Measurements from ENCODE around the gene IMPDH1. TPM values are rescaled to one million over a fixed set of nuclear protein-coding genes. Genes with fewer than 3 reads are reported as not detected.
A peak's percentile ranks its signal among the peaks of the same experiment; 100 is the strongest.

IMPDH1 gene
- total RNA-seq, 1 experiment from 2014 or later, result 57.1 TPM

DNA sequence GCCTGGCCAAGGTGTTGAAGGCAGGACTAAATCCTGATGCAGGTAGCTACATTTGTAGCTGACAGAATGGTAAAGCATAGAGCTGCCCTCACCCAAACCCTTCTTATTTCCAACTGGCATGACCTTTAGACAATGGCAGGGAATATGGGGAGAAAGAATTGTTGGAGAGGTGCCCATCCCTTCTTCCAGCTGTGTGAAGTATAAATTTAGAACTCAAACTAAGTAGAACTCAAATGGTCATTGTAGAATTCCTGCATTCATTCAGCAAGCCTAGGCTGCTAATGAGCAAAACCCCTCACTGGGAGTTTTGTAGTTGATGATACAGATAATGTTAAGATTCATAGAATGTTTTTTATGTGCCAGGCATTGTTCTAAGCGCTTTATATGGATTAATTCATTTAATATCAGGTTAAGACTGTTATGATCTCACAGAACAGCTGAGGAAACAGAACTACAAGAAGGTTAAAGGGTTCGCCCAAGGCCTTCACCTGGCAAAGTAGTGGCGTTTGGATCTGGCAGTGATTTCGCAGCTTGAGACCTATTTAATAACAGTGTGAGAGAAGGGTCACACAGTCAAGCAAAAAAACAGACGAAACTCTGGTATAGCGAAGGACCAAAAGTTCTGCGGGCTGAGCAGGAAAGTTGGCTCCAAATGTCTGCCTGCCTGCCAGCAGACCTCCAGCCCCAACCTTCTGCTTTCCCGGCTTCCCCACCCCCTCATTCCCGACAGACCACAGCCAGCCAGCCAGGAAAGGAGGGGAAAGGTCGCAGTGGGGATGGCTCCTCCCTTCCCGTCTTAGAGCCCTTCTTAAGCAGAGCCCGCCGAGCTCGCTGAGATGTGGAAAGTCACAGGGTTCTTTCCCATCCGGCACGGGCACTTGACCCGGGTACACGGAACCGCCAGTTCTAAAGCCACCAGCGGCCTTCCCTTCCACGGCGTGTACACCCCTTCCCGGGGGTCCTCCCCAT is 44.3 kb upstream of the IMPDH1 start:
- H3K27me3 Mint-ChIP-seq (ENCODE audit: unreplicated experiment), result peaks cover 14% of the 10 kb centered on the region
- peak overlapping the region; percentile 95 for H3K4me3 Mint-ChIP-seq (ENCODE audit: low read depth, unreplicated experiment)
- intact Hi-C loops (cut with micrococcal nuclease; ENCODE audit: unreplicated experiment), result no loop called here
- H3K36me3 Mint-ChIP-seq (ENCODE audit: insufficient read depth, unreplicated experiment), result peaks cover 38% of the 10 kb centered on the region
- CTCF ChIA-PET, result interaction anchor here (1.3 kb wide), 1 partner anchor 13 kb away, joined by 6 read pairs; no protein-coding TSS in a partner anchor
- no TSS peak for BruUV-seq (replicated peaks)
- peaks cover 33% of the 10 kb centered on the region for H3K4me1 Mint-ChIP-seq (ENCODE audit: low read depth, unreplicated experiment)
- TF ChIP-seq CTCF (IDR thresholded peaks at IDR 0.05; ENCODE audit: unreplicated experiment), result no peak
- H3K9me3 Mint-ChIP-seq (ENCODE audit: low read depth, unreplicated experiment), result no peaks in the 10 kb centered on the region
- H3K27ac Mint-ChIP-seq (ENCODE audit: unreplicated experiment), result no peak overlapping the region
- no peak for DNase-seq

DNA sequence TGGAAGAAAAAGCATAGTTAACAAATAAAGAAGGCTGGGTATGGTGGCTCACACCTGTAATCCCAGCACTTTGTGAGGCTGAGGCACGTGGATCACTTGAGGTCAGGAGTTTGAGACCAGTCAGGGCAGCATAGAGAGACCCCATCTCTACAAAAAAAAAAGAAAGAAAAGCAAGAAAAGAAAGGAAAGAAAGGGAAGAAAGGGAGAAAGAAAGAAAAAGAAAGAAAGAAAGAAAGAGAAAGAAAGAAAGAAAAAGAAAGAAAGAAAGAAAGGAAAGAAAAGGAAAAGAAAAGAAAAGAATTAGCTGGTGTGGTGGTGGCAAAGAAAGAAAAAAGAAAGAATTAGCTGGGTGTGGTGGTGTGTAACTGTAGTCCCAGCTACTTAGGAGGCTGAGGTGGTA is 42.8 kb upstream of the IMPDH1 start:
- TF ChIP-seq CTCF (IDR thresholded peaks at IDR 0.05; ENCODE audit: unreplicated experiment), result no peak
- Mint-ChIP-seq H3K27me3 (ENCODE audit: unreplicated experiment) (peaks cover 14% of the 10 kb centered on the region), H3K4me3 (ENCODE audit: low read depth, unreplicated experiment) (no peak overlapping the region), H3K4me1 (ENCODE audit: low read depth, unreplicated experiment) (peaks cover 17% of the 10 kb centered on the region), H3K9me3 (ENCODE audit: low read depth, unreplicated experiment) (no peaks in the 10 kb centered on the region), H3K27ac (ENCODE audit: unreplicated experiment) (no peak overlapping the region), H3K36me3 (ENCODE audit: insufficient read depth, unreplicated experiment) (peaks cover 28% of the 10 kb centered on the region)
- BruUV-seq (replicated peaks), result no TSS peak
- intact Hi-C loops (cut with micrococcal nuclease; ENCODE audit: unreplicated experiment), result no loop called here
- CTCF ChIA-PET, result interaction anchor here (1.0 to 1.3 kb wide), 2 partner anchors 11 to 25 kb away, joined by 3 to 6 read pairs; no protein-coding TSS in a partner anchor
- no peak for DNase-seq

- Mint-ChIP-seq H3K9me3 (ENCODE audit: low read depth, unreplicated experiment) (no peaks in the 10 kb centered on the region), H3K27ac (ENCODE audit: unreplicated experiment) (no peak overlapping the region), H3K4me1 (ENCODE audit: low read depth, unreplicated experiment) (peaks cover 14% of the 10 kb centered on the region), H3K27me3 (ENCODE audit: unreplicated experiment) (peaks cover 14% of the 10 kb centered on the region), H3K36me3 (ENCODE audit: insufficient read depth, unreplicated experiment) (peaks cover 11% of the 10 kb centered on the region), H3K4me3 (ENCODE audit: low read depth, unreplicated experiment) (no peak overlapping the region)
- no peak for DNase-seq
- no peak for TF ChIP-seq CTCF (IDR thresholded peaks at IDR 0.05; ENCODE audit: unreplicated experiment)
- intact Hi-C loops (cut with micrococcal nuclease; ENCODE audit: unreplicated experiment), result no loop called here
- BruUV-seq (replicated peaks), result no TSS peak
- CTCF ChIA-PET, result no interaction called here
Observed at GRCh38 chr7:128450913-128451312, 41.1 kb upstream of the IMPDH1 start.

DNA sequence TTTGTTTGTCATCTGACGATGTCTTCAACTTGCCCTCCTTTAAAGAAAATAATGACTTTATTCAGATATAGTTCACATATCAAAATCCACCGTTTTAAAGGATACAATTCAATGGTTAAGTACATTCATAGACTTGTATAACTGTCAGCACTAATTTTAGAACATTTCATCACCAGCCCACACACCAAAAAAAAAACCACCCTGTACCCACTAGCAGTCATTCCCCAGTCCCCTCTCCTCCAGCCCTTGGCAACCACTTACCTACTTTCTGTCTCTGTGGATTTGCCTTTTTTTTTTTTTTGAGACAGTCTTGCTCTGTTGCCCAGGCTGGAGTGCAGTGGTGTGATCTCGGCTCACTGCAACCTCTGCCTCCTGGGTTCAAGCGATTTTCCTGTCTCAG is 40.6 kb upstream of the IMPDH1 start:
- Mint-ChIP-seq H3K9me3 (ENCODE audit: low read depth, unreplicated experiment) (no peaks in the 10 kb centered on the region), H3K27me3 (ENCODE audit: unreplicated experiment) (peaks cover 14% of the 10 kb centered on the region), H3K27ac (ENCODE audit: unreplicated experiment) (no peak overlapping the region), H3K4me1 (ENCODE audit: low read depth, unreplicated experiment) (peaks cover 13% of the 10 kb centered on the region), H3K4me3 (ENCODE audit: low read depth, unreplicated experiment) (no peak overlapping the region), H3K36me3 (ENCODE audit: insufficient read depth, unreplicated experiment) (peaks cover 6% of the 10 kb centered on the region)
- DNase-seq, result no peak
- CTCF ChIA-PET, result no interaction called here
- no peak for TF ChIP-seq CTCF (IDR thresholded peaks at IDR 0.05; ENCODE audit: unreplicated experiment)
- intact Hi-C loops (cut with micrococcal nuclease; ENCODE audit: unreplicated experiment), result no loop called here
- BruUV-seq (replicated peaks), result no TSS peak
